Upper lobe of left lung (tissue), 6 donors: ENCODE data around the gene MIA2. TPM values are rescaled to one million over a fixed set of nuclear protein-coding genes. Genes with fewer than 3 reads are reported as not detected.
"Not testable (repeated sequence)": the region's sequence is repeated elsewhere in the genome, so short reads cannot be mapped to it uniquely, and the experiment has no call there.

Experiments
- ATAC-seq, 2 donors: fragments of 200-7000 bp; cut with Tn5 transposase; one replicate each; pipeline ENCODE4 v1.9.1; 2022; ENCODE audit warnings: mild to moderate bottlenecking in 2 of 2, moderate library complexity in 2 of 2; ENCODE audit not compliant: low FRiP score in 2 of 2
- DNase-seq, 2 donors: peaks; one replicate each; pipeline ENCODE4 v3.0.0-alpha.2; 2019 to 2020
- H3K27ac ChIP-seq, 4 donors: fragments of 200-600 bp; sonication (generic); one replicate each; pipeline ENCODE4 v1.5.1; 2016 to 2019
- H3K27me3 ChIP-seq, 4 donors: fragments of 200-600 bp; sonication (generic); one replicate each; pipeline ENCODE4 v1.5.1; 2017 to 2019
- H3K36me3 ChIP-seq, 4 donors: fragments of 200-600 bp; sonication (generic); one replicate each; pipeline ENCODE4 v1.5.1; 2016 to 2019
- H3K4me1 ChIP-seq, 4 donors: fragments of 200-600 bp; sonication (generic); one replicate each; pipeline ENCODE4 v1.5.1; 2018 to 2019
- H3K4me3 ChIP-seq, 4 donors: fragments of 200-600 bp; sonication (generic); one replicate each; pipeline ENCODE4 v1.5.1; 2017 to 2019; ENCODE audit warnings: mild to moderate bottlenecking in 2 of 4, moderate library complexity in 1 of 4
- H3K9me3 ChIP-seq, 4 donors: fragments of 200-600 bp; sonication (generic); one replicate each; pipeline ENCODE4 v1.5.1; 2018 to 2019
- EP300 ChIP-seq, 4 donors: sonication (generic); formaldehyde crosslinking; IDR thresholded peaks; one replicate each; pipeline ENCODE4 v1.5.1; 2017; ENCODE audit warnings: antibody characterized with exemption in 4 of 4, control low read depth in 2 of 4
- POLR2A ChIP-seq, 4 donors: fragments of 450-650 bp; IDR thresholded peaks; one replicate each; pipeline ENCODE4 v1.5.1; 2016 to 2017; ENCODE audit warnings: antibody characterized with exemption in 4 of 4, mild to moderate bottlenecking in 2 of 4
- POLR2AphosphoS5 ChIP-seq, 2 donors: sonication (generic); formaldehyde crosslinking; IDR thresholded peaks; one replicate each; pipeline ENCODE4 v1.5.1; 2017; ENCODE audit warnings: antibody characterized with exemption in 2 of 2
- WGBS, 2 donors: methylation state at CpG; one replicate each; pipeline ENCODE4 v1.1.5; 2017 to 2018; 5-methylcytosine and 5-hydroxymethylcytosine counted together
- total RNA-seq, 6 donors: library from RNA; depleted of rRNA in 4 of 6; stranded (reverse); fragments of >200 nt in 4 of 6; gene quantifications; one replicate each; pipeline versions ENCODE4 v1.1.0 to v1.2.1, GENCODE V29; 2016 to 2021
- TF ChIP-seq, protein P1 (sequence below), 6 experiments: fragments of 450-650 bp in 4 of 6; fragments of 200-600 bp in 2 of 6; sonication (generic) in 2 of 6; IDR thresholded peaks; one replicate each; pipeline ENCODE4 v1.5.1; 2016 to 2019; ENCODE audit warnings: antibody characterized with exemption in 6 of 6
- donor health status: DM: no; HTN: no; CAD: no; lungs with moderate emphysema.
- donor health status: DM: no; HTN: yes; CAD: no; lungs with severe emphysema.

The MIA2 gene
- total RNA-seq, 6 donors from 2014 or later, result 13.0 to 56.8 (median 25.4) TPM

GRCh38 chr14:39324097-39324496 lies 90.4 kb downstream of the MIA2 start:
- H3K4me1 ChIP-seq, result no peaks in the 10 kb centered on the region
- ATAC-seq (no peak), DNase-seq (no peak)
- TF ChIP-seq EP300 (IDR thresholded peaks at IDR 0.05), result no peak
- TF ChIP-seq POLR2A (IDR thresholded peaks at IDR 0.05), result no peak
- TF ChIP-seq POLR2AphosphoS5 (IDR thresholded peaks at IDR 0.05), result no peak
- TF ChIP-seq, protein P1, sequence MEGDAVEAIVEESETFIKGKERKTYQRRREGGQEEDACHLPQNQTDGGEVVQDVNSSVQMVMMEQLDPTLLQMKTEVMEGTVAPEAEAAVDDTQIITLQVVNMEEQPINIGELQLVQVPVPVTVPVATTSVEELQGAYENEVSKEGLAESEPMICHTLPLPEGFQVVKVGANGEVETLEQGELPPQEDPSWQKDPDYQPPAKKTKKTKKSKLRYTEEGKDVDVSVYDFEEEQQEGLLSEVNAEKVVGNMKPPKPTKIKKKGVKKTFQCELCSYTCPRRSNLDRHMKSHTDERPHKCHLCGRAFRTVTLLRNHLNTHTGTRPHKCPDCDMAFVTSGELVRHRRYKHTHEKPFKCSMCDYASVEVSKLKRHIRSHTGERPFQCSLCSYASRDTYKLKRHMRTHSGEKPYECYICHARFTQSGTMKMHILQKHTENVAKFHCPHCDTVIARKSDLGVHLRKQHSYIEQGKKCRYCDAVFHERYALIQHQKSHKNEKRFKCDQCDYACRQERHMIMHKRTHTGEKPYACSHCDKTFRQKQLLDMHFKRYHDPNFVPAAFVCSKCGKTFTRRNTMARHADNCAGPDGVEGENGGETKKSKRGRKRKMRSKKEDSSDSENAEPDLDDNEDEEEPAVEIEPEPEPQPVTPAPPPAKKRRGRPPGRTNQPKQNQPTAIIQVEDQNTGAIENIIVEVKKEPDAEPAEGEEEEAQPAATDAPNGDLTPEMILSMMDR (IDR thresholded peaks at IDR 0.05), result no peak
- no peak overlapping the region for H3K27ac ChIP-seq
- H3K27me3 ChIP-seq, result no peaks in the 10 kb centered on the region
- H3K36me3 ChIP-seq, result peaks cover 0 to 70% (median 4%) of the 10 kb centered on the region in 4 donors
- WGBS, 2 donors, result 89 to 94% methylated on average over 2 of the region's 2 CpGs
- no peaks in the 10 kb centered on the region for H3K9me3 ChIP-seq
- no peak overlapping the region for H3K4me3 ChIP-seq

DNA sequence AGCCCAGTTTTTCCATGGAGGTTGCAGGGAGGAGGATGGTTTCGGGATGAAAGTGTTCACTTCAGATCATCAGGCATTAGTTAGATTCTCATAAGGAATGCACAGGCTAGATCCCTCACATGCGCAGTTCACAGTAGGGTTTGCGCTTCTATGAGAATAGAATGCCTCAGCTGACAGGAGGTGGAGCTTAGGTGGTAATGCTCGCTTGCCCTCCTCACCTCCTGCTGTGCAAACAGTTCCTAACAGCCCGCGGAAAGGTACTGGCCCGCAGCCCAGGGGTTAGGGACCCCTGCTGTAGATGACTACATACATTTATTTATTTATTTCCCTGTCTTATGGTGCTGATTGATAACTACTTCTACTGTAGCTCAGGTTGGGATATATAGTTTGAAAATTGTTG lies 105.3 kb downstream of the MIA2 start:
- Histone ChIP-seq H3K36me3 (peaks cover 0 to 44% (median 10%) of the 10 kb centered on the region in 4 donors), H3K4me1 (no peaks in the 10 kb centered on the region), H3K27me3 (no peaks in the 10 kb centered on the region), H3K27ac (no peak overlapping the region), H3K4me3 (no peak overlapping the region), H3K9me3 (no peaks in the 10 kb centered on the region)
- WGBS, 2 donors, result 71 to 72% methylated on average over 7 of the region's 7 CpGs
- no peak for ATAC-seq
- TF ChIP-seq POLR2AphosphoS5 (IDR thresholded peaks at IDR 0.05), result no peak
- TF ChIP-seq EP300 (IDR thresholded peaks at IDR 0.05), result no peak
- no peak for TF ChIP-seq POLR2A (IDR thresholded peaks at IDR 0.05)
- TF ChIP-seq, protein P1 (IDR thresholded peaks at IDR 0.05), result no peak
- DNase-seq, result no peak

DNA sequence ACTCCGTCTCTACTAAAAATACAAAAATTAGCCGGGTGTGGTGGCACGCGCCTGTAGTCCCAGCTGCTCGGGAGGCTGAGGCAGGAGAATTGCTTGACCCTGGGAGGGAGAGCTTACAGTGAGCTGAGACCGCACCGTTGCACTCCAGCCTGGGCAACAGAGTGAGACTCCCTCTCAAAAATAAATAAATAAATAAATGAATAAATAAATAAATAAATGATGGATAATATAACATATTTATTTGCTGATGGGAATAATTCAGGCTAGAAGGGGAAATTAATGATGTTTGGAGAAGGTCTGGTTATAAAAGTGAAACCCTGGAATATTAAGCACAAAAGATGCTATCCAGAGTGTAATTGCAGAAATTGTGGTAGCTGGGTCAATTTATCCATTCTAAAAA lies 107.4 kb downstream of the MIA2 start:
- not testable (repeated sequence) for H3K4me3 ChIP-seq, H3K27ac ChIP-seq, H3K4me1 ChIP-seq, DNase-seq, H3K27me3 ChIP-seq, H3K9me3 ChIP-seq, ATAC-seq
- WGBS, 2 donors, result 94 to 98% methylated on average over 7 of the region's 7 CpGs
- H3K36me3 ChIP-seq, result peaks cover 0 to 32% (median 9%) of the 10 kb centered on the region in 4 donors

- no peaks in the 10 kb centered on the region for H3K9me3 ChIP-seq
- no peak overlapping the region for H3K27ac ChIP-seq
- ATAC-seq (no peak), DNase-seq (no peak)
- H3K36me3 ChIP-seq, result peaks cover 0 to 30% (median 3%) of the 10 kb centered on the region in 4 donors
- no peak for TF ChIP-seq POLR2A (IDR thresholded peaks at IDR 0.05)
- TF ChIP-seq, protein P1 (IDR thresholded peaks at IDR 0.05), result no peak
- TF ChIP-seq POLR2AphosphoS5 (IDR thresholded peaks at IDR 0.05), result no peak
- no peak for TF ChIP-seq EP300 (IDR thresholded peaks at IDR 0.05)
- H3K4me3 ChIP-seq, result no peak overlapping the region
- WGBS, 2 donors, result 52 to 88% methylated on average over 1 of the region's 1 CpG
- H3K4me1 ChIP-seq, result no peaks in the 10 kb centered on the region
- H3K27me3 ChIP-seq, result no peaks in the 10 kb centered on the region
These were observed 109.1 kb downstream of the MIA2 start for GRCh38 chr14:39342768-39343167.

DNA sequence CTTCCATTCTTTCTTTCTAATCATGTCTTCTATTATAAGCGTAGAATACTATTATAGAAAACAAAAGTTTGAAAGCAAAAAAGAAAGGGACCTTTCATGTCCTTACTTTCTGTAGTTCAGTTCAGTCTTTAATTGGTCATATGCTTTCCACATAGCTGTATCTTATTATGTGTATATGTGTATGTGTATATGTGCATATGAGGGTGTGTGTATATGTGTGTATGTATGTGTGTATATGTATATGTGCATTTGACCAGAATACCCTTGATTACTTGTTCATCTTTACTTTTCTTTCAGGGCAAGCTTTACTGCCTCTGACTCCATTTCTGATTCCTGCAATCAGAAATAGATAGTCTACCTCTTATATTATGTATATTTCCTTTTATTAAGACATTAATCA lies 109.9 kb downstream of the MIA2 start:
- 95 to 98% methylated on average over 1 of the region's 1 CpG for WGBS, 2 donors
- Histone ChIP-seq H3K4me1 (no peaks in the 10 kb centered on the region), H3K9me3 (no peaks in the 10 kb centered on the region), H3K27me3 (no peaks in the 10 kb centered on the region), H3K27ac (no peak overlapping the region), H3K36me3 (peaks cover 0 to 35% (median 2%) of the 10 kb centered on the region in 4 donors), H3K4me3 (no peak overlapping the region)
- DNase-seq, result no peak
- TF ChIP-seq EP300 (IDR thresholded peaks at IDR 0.05) (no peak), POLR2A (IDR thresholded peaks at IDR 0.05) (no peak), POLR2AphosphoS5 (IDR thresholded peaks at IDR 0.05) (no peak)
- TF ChIP-seq, protein P1 (IDR thresholded peaks at IDR 0.05), result no peak
- no peak for ATAC-seq
